NCI-H1048 (cell line): ENCODE measurements around the gene EIF1AD.

Source experiments
- DNase-seq: peaks from one replicate; lab custom pipeline; 2025; lab: John Stamatoyannopoulos, UW

EIF1AD gene

DNA sequence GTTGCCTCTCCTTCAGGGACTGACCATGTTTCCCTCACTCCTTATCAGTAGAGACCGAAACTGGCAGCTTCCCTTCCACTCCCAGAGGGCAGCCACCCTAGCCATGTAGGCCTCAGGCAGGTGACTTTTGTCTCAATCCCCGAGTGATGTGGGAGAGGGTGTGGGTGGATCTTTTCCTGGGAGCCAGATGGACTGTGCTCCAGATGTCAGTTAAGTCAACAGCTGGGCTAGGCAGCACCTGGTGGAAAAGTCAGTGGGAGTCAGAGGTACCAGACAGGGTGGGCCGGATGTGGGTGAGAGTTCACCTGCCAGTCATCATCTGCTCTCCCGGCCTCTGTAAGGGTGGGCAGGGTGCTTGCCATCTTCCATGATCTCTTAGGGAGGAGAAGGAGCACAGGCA, 2.2 kb upstream of the EIF1AD start:
- DNase-seq, result no peak

DNA sequence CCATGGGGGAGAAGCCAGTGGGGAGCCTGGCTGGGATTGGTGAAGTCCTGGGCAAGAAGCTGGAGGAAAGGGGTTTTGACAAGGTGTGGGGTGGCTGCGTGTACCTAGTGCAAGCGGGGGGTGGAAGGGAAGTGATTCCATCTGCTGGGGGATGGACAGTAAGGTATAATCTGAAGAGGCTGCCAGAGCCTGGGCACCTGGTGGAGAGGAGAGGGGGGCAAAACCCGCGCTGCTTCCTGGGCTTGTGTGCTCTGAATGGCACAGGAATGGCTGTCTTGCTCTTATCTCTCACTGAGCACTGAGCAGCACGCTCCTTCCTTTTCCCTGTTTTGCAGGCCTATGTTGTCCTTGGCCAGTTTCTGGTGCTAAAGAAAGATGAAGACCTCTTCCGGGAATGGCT, 1.3 kb upstream of the EIF1AD start:
- DNase-seq, result no peak

DNA sequence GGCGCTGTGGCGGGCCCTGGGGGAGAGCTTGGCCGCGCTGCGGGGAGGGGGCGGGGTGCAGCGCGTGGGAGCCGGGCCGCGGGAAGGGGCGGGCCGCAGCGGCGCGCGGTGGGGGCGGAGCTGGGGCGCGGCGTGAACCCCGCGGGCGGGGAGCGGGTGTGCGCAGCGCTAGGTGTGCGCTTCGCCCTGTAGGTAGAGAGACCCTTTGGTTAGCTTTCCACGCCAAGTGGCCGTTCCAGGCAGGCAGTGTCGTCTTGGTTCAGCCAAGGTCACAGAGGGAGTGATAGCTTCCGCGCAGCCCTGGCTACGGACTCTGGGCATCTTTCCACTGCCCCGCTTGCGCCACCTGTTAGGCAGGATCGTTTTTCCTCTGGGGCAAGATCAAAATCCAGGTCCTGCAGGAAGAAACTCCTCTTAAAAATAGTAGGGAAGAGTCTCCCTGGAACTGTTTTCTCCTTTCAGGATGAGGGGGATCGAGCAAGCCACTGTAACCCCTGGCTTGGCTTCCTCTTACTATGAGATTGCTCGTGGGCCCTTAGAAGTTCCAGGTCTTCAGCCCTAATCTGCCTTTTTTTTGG, 780 bp upstream of the EIF1AD start:
- no peak for DNase-seq

DNA sequence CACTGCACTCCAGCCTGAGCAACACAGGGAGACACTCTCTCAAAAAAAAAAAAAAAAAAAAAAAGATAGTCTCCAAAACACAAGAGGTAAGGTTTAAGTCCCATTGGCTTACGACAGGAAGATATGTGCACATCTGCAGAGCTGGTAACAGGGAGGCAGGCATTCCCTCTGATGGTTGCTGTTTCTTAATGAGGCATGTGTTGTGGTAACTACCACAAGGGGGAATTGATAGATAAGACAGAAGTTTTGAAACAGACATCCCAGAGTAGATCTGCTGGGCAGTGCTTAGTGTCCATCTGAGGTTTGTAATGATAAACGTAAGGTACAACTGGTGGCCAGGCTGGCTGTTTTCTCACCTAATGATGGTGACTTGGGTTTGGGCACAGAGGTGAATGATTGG, 4.7 kb downstream of the EIF1AD start:
- no peak for DNase-seq

DNA sequence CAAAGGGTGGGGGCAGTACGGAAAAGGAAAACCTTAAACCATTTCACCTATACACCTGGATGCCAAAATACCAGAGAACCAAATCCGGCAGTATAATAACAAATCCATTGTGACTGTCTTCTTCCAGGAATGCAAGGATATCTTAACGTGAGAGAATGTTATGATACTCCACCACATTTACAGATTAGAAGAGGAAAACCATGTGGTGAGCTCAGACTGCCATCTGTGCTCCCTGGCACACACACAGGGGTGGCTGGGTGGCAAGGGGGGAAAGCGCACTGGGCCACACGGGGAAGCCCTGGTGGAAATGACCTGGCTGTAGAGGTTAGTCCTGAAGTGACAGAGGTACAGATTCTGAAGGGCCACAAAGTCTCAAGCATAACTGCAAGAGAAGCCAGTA, 9.9 kb downstream of the EIF1AD start:
- DNase-seq, result no peak

DNA sequence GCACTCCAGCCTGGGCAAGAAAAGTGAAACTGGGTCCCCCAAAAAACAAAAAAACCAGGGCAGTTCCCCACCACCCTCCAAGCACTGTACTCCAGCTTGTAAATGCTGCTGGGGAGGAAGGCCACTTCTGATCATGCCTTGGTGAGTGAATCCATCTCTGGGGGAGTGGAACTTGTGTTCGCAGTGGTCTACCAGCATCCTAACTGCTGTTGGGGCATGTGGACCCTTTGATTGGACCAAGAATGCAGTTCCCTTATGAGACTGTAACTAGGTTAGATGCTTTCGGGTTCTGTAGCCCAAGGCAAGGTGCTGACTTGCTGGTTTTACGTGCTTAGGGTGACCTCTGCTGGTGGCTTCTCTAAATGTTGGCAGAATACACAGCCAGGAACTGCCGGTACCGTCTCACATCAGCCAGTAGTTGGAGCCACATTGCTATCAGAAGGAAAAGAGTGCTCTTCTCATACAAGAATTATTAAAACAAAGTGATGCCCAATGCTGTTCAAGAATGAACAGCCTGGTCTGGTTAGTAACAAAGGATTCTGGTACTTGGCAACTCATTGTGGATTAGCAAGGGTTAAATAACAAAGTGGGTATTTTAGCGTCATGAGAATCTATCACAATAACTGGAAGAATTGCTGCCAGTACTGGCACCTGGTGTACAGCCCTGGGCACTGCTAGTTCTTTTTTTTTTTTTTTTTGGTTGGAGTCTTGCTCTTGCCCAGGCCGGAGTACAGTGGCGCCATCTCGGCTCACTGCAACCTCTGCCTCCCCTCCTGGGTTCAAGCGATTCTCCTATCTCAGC, 13.0 kb downstream of the EIF1AD start:
- DNase-seq, result peak; percentile 78

DNA sequence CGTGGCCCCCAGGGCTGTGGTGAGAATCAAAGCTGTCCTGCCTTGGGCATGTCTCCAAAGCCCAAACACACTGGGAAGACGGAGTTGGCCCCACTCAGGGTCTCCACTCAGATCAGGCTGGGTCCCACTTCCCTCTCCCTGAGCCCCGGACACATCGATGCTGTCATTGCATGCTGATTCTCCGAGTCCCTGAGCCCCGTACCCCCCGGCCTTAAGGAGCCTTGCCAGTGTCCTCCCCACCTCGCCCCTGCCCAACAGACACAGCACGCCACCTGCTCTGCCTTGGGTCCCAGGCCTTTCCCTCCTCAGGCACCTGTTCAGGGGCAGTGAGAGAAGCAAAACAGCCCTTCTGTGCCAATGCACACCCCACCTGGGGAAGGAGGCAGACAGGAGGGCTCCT, 14.6 kb downstream of the EIF1AD start:
- no peak for DNase-seq

DNA sequence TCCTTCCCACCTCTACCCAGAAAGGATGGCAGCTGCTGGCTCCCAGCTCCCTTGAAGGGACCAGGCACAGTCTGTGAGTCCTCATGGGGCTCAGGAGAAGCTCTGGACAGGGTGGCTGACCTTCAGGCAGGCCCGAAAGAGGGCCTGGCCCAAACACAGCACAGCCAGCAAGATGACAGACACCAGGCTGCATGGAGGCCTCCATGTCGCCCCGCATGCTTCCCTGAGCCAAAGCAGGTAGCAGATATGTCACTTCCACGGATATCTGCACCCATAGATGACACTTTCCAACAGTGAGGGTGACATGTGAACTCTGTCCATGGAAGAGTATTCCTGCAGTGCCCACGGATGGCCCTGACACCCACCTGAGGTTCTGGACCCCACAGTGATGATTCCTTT, 18.4 kb downstream of the EIF1AD start:
- no peak for DNase-seq

DNA sequence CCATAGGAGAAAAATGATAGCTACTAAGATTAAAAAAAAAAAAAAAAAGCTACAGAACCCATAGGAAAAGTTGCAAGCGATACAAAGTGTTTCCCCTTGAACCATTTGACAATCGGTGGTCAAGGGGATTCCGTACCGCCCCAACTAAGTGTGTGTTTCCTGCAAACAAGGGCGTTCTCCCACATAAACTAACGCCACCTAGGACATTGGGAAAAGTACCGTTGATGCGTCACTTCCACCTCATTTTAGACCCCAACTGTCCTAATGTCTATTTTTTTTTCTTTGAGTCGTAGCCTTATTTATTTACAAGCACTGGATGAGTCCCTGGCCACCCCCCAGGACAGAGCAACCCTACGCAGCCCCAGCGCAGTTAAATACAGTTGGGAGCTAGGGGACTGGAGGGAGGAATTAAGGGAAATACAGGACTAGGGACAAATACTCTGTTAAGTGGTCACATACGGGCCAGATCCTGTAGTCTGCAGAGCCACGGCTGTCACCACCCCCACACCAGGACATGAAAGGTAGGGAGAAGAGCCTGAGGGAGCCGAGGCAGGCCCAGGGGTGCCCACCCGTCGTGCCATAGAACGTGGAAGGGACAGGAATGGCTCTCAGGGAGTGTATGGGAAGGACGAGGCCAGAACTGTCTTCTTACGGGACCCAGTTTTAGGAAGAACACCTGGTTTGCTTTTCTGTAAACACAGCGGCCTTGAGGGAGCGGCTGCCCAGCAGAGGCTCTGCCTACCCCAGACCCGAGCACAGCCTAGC, 19.0 kb downstream of the EIF1AD start:
- no peak for DNase-seq

DNA sequence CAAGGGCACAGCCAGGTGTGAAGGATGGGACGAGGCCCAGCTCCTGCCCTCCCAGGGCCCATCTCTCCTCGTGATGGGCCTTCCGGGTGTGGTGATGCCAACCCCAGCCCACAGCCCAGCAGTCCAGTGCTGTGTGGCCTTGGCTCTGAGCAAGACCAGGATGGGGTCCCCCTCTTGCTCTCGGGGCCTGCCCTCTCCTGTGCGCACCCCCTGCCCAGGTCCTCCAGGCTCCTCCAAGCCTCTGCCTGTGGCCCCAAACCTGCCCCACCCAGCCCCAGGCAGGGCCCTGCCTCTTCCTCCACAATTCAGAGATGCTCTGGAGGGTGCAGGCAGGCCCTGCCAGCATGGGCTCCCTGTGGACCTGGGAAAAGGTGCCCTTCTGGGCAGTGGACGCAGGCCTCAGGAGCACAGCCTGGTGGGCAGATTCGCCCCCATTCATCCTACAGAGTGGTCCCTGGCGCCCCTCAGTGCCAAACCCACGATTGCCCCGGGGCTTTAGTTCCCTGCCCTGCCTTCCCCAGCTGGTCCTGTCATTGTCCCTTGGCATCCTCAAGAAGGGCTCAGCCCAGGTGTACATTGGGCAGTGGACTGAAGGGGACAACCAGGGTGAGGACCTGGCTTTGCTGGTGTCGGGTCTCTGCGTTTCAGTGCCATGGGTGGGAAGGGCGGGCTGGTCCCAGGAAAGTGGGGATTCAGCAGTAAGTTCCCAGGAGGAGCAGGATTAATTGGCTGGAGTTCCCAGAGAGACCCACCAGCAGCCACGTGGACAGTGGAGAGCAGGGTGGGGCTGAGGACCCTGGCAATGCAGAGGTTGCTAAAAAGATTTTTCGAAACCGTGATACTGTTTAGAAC, 19.8 kb downstream of the EIF1AD start:
- no peak for DNase-seq

DNA sequence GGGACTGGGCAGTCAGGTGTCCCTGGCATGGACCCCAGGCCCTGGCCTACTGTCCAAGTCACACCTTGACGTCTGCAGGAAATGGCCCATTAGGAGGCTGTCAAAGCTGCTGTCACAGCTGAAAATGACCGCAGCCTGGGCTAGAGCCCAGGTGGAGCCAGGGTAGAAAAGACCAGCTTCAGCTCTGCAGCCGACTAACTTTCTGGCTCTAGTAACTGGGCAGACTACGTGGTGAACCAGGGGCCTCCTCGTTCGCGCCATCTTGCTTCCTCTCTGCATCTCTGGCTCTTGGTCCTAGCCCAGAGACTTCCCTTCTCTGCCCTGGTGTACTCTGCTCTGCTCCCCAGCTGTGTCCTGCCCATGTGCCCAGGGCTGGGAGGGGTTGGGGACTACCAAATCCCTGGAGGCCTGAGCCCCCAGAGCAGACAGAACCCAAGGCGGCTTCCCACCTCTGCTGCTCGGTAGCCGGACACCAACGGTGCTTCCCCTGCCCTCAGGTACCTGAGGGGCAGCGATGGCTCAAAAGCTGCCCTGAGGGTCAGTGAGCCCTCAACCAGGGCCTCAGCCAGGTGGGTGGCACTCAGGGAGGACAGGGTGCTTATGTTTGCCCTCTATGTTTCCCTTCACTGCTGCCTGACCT, 20.7 kb downstream of the EIF1AD start:
- no peak for DNase-seq

DNA sequence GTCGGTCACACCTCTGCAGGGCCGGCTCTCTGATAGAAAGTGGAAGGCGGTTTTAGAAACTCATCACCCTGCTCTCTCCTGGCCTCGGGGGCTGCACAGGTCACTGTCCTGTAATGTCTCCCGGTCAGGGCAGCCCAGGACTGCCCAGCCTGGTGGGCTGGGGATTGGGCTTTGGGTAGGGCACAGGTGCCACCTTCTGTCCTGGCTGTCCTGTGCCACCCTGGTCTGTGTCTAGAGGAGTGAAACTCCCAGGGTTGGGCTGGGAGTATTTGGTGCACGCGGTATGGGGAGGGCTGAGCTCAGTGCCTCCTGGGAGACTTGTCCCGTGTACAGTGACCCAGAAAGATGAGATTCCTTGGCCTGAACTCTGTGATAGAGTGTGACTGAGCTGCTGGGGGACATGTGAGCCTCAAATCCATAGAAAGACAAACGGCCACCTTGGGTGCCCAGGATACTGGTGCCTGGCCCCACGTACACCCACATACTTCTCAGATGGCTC, 22.6 kb downstream of the EIF1AD start:
- DNase-seq, result no peak

DNA sequence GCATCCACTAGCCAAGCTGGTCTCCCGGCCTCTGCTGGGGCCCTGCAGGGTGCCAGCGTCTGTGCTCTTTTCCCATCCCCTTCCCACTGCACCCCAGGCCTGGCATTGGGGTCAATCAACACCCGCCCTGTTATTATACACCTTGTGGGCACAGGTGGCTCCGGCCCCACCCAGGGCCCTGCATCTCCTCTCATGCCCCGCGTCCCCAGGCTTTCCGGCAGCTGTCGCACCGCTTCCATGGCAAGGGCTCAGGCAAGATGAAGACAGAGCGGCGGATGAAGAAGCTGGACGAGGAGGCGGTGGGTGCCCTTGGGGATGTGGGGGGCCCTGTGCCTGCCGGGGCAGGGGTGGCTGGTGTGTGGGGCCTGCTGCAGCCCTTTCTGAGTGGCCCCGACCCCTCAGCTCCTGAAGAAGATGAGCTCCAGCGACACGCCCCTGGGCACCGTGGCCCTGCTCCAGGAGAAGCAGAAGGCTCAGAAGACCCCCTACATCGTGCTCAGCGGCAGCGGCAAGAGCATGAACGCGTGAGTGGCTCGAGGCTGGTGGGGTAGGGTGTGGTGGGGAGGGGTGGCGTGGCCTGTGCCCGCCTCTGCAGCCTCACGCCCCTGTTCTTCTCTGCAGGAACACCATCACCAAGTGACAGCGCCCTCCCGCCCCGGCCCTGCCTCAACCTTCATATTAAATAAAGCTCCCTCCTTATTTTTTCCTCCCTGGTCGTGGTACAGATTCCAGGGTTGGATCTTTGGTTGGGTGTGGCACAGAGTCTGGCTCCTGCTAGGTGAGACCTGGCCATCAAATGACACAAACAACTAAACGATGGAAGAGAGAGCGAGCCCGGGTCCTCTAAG, 23.3 kb downstream of the EIF1AD start:
- DNase-seq, result no peak

DNA sequence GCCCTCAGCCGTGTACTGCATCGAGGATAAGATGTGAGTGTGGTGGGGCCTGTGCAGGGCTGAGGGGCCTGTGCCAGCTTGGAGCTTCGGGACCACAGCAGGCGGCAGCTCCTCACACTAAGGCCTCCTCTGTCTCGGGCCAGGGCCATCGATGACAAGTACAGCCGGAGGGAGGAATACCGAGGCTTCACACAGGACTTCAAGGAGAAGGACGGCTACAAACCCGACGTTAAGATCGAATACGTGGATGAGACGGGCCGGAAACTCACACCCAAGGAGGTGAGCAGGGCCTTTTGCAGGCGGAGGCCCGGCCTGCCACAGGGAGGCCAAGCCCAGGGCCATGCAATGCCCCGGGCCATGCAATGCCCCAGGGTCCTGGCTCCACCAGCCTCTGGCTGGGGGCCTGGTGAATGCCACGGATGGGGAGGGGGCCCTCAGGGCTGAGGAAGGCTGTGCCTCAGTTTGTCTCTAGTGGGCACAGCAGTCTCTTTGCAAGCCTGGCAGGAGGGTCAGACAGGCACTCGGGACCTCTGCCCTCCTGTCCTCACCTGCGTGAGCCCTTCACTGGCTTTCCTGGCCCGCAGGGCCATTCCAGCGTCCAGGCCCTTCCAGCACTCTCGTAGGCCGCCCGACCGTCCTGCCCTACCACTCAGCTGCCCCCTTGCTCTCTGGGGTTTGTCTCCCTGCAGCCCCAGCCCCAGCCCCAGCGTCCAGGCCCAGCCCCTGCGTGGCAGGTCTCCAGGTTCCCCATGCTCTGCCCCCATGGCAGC, 24.2 kb downstream of the EIF1AD start:
- no peak for DNase-seq

DNA sequence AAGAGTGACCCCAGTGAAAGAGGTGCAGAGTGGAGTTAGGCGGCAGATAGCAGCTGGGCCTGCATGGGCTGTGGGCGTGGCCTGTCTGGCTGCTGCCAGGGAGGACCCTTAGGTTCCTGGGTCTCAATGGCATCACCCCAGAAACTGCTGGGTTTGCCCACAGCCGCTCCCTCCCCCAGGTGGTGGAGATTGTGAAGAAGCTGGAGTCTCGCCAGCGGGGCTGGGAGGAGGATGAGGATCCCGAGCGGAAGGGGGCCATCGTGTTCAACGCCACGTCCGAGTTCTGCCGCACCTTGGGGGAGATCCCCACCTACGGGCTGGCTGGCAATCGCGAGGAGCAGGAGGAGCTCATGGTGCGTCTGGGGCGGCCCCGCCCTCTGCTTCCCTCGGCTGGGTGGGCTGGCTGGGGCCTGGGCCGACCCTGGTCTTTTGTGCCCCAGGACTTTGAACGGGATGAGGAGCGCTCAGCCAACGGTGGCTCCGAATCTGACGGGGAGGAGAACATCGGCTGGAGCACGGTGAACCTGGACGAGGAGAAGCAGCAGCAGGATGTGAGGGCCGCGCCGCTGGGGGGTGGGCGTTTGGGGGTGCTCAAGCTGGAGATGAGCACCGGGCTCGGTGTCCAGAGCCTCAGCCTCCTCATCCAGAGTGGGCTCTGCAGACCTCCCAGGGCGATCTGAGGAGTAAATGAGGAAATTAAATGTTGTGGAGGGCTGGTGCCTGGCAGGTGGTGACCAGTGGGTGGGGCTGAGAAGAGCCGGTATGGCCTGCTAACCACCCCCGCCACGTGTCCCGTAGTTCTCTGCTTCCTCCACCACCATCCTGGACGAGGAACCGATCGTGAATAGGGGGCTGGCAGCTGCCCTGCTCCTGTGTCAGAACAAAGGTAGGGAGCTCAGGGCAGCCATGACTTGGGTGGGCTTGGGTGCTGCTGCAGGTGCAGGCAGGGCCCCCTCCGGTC, 25.5 kb downstream of the EIF1AD start:
- DNase-seq, result no peak

DNA sequence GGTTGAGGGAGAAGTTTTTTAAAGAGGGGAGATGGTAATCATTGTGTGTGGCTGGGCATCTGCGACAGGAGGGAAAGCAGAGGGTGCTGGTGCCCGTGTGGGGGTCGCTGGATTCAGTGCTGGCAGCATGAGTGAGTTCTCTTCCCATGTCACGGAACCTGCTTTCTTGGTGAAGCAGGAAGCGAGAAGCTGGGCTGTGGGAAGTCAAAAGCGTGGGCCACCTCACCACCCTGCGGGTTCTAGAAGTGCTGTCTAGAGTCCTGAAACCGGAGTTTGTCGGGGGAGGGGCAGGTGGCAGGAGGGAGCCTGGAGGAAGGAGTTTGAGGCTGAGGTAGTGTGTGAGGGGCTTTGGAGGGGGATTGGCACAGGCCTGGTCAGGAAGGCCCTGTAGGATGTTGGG, 26.2 kb downstream of the EIF1AD start:
- no peak for DNase-seq

DNA sequence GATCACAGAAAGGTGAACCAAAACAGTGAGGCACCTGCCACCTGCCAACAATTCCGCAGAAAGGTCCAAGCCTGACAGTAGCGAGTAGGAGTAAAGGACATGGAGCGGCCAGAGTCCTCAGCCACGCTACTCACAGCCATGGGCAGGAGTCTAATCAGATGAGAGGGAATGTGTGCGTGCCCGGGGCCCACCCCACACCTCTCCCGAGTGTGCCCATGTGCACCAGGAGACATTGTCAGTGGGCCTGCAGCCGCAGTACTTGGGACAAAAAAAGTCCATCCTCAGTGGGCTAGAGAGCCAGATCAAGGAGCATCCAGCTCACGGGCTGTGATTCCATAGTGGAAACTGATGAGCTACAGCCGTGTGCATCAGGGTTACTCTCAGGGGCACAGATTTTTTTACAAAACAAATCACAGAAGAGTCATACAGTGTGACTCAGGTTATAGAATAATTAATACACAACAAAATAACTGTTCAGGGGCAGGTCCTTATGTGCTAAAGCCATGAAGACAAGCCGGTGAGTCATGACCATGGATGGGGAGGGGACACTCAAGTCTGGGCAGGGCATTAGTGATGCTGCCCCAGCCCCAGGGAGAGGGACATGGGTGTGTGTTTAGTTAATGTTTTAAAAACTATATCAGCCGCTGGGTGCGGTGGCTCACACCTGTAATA, 28.4 kb downstream of the EIF1AD start:
- DNase-seq, result no peak

DNA sequence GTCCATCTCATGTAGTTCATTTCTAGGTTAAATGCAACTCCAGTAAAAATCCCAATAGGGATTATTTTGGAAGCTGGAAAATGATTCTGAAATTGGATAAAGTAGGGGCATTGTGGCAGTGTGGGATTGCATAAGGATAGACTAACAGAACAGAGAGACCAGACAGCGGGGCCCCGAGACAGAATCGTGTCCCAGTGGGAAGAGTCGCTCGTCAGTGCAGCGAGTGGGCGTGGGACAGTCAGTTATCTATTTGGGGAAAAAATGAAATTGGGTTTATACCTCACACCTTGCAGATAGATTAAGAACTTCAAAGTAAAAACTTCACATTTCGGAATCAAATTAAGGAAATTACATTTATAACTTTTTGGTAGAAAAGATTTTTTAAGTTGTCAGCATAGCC, 29.8 kb downstream of the EIF1AD start:
- DNase-seq, result no peak
